Parathyroid adenoma (tissue), 2 donors: ENCODE measurements around the gene SLC25A5.
"Not testable (repeated sequence)": the region's sequence is repeated elsewhere in the genome, so short reads cannot be mapped to it uniquely, and the experiment has no call there.

Source experiments
- H2AFZ ChIP-seq: fragments of 300-600 bp; sonication (generic); one replicate; pipeline ENCODE4 v1.7.0; 2017; ENCODE audit warnings: antibody characterized with exemption, mild to moderate bottlenecking
- H3K27ac ChIP-seq: fragments of 300-600 bp; sonication (generic); one replicate; pipeline ENCODE4 v1.7.0; 2017
- H3K27me3 ChIP-seq: fragments of 300-600 bp; sonication (generic); one replicate; pipeline ENCODE4 v1.7.0; 2017; ENCODE audit warnings: low read length; ENCODE audit not compliant: control insufficient read depth, insufficient read depth
- H3K36me3 ChIP-seq: fragments of 300-600 bp; sonication (generic); one replicate; pipeline ENCODE4 v1.7.0; 2017; ENCODE audit warnings: low read length; ENCODE audit not compliant: control insufficient read depth, insufficient read depth
- H3K4me1 ChIP-seq: fragments of 300-600 bp; sonication (generic); one replicate; pipeline ENCODE4 v1.7.0; 2017; ENCODE audit warnings: control low read depth
- H3K4me2 ChIP-seq: fragments of 300-600 bp; sonication (generic); one replicate; pipeline ENCODE4 v1.7.0; 2017; ENCODE audit warnings: low read length
- H3K4me3 ChIP-seq: fragments of 300-600 bp; sonication (generic); one replicate; pipeline ENCODE4 v1.7.0; 2017; ENCODE audit warnings: low read depth, low read length
- H3K79me2 ChIP-seq: fragments of 300-600 bp; sonication (generic); one replicate; pipeline ENCODE4 v1.7.0; 2017; ENCODE audit warnings: control low read depth
- H3K9ac ChIP-seq: fragments of 300-600 bp; sonication (generic); one replicate; pipeline ENCODE4 v1.7.0; 2017; ENCODE audit warnings: mild to moderate bottlenecking
- H3K9me3 ChIP-seq: fragments of 300-600 bp; sonication (generic); one replicate; pipeline ENCODE4 v1.7.0; 2017; ENCODE audit warnings: low read length; ENCODE audit not compliant: control insufficient read depth
- TF ChIP-seq, protein P1 (sequence below): fragments of 300-600 bp; sonication (generic); IDR thresholded peaks from one replicate; pipeline ENCODE4 v1.7.0; 2017; ENCODE audit warnings: antibody characterized with exemption, mild to moderate bottlenecking
- donor health status: primary hyperparathyroidism.

The SLC25A5 gene

DNA sequence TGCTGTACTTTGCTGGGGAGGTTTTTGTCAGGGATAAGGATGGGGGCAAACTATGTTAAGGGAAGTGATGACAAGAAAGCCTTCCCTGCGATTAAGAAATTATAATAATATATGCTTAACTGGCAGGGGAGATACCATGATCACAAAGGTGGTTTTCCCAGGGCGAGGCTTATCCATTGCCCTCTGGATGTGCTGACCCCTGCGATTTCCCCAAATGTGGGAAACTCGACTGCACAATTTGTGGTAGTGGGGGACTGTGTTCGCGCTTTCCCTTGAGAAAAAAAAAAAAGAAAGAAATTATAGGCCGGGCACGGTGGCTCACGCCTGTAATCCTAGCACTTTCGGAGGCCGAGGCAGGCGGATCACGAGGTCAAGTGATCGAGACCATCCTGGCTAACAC lies 44.6 kb upstream of the SLC25A5 start:
- Histone ChIP-seq H3K27me3 (no peaks in the 10 kb centered on the region), H3K4me1 (no peaks in the 10 kb centered on the region), H3K4me3 (no peak overlapping the region), H3K27ac (no peak overlapping the region), H3K36me3 (no peaks in the 10 kb centered on the region), H3K79me2 (no peaks in the 10 kb centered on the region), H3K9me3 (no peaks in the 10 kb centered on the region), H2AFZ (no peak overlapping the region), H3K4me2 (no peak overlapping the region), H3K9ac (no peak overlapping the region)
- TF ChIP-seq, protein P1, sequence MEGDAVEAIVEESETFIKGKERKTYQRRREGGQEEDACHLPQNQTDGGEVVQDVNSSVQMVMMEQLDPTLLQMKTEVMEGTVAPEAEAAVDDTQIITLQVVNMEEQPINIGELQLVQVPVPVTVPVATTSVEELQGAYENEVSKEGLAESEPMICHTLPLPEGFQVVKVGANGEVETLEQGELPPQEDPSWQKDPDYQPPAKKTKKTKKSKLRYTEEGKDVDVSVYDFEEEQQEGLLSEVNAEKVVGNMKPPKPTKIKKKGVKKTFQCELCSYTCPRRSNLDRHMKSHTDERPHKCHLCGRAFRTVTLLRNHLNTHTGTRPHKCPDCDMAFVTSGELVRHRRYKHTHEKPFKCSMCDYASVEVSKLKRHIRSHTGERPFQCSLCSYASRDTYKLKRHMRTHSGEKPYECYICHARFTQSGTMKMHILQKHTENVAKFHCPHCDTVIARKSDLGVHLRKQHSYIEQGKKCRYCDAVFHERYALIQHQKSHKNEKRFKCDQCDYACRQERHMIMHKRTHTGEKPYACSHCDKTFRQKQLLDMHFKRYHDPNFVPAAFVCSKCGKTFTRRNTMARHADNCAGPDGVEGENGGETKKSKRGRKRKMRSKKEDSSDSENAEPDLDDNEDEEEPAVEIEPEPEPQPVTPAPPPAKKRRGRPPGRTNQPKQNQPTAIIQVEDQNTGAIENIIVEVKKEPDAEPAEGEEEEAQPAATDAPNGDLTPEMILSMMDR, result no peak

DNA sequence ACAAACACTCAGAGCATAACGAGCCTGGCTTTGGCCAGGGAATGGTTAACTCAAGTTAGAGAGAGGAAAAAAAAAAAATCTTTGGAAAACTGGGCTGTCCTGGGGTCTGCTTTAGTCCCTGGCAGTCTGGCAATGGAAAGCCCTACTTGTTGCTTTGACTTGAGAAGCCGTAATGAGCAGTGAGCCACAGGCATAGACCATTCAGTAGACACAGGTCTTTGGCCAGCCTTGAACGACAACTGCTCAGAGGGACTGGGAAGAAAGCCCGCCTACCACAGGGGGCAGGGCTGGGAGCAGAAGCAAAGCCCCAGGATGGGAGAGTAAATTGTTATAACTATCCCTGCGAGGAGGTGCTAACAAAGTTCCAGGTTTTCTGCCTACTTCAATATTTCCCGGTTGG lies 43.2 kb upstream of the SLC25A5 start:
- Histone ChIP-seq H3K27me3 (no peaks in the 10 kb centered on the region), H2AFZ (no peak overlapping the region), H3K4me2 (no peak overlapping the region), H3K9ac (no peak overlapping the region), H3K79me2 (no peaks in the 10 kb centered on the region), H3K4me1 (no peaks in the 10 kb centered on the region), H3K36me3 (no peaks in the 10 kb centered on the region), H3K27ac (no peak overlapping the region), H3K9me3 (no peaks in the 10 kb centered on the region), H3K4me3 (no peak overlapping the region)
- TF ChIP-seq, protein P1, result no peak

DNA sequence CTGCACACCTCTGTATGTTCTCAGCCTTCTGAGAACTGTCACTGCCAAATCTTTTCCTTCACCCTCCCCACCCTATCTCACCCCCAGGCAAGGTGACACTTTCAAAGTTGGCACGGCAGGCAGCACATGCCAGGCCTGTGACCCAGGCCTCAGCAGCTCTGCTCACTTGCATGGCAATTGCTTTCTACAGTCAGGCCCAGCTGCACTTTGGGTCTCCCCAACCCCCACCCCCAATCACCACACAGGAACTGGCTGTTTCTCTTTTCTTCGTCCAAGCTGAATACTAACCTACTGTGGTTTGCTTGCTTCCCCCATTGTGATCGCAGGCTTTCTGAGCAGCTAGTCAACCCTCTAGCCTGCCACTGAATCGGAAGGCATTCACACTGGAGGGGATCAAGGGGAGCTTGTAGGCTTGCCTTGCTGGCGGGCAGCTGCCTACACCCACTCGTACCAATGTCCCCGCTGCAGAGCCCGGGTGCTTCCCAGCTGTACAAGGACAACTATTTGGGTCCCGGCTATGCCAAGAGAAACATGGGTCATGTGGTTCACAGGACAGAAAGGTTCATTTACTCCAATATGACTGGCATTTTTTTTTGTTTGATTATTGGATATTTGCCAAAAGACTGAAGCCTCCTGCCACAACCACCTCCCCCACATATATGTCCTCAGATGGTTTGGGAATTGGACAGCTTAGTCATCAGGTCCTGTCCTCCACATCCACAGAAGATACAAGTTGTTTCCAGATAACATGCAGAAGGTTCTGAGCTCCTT lies 41.0 kb upstream of the SLC25A5 start:
- Histone ChIP-seq H2AFZ (no peak overlapping the region), H3K9ac (no peak overlapping the region), H3K27me3 (no peaks in the 10 kb centered on the region), H3K4me3 (no peak overlapping the region), H3K4me1 (no peaks in the 10 kb centered on the region), H3K79me2 (no peaks in the 10 kb centered on the region), H3K27ac (no peak overlapping the region), H3K4me2 (no peak overlapping the region), H3K36me3 (no peaks in the 10 kb centered on the region), H3K9me3 (no peaks in the 10 kb centered on the region)
- TF ChIP-seq, protein P1, result no peak

DNA sequence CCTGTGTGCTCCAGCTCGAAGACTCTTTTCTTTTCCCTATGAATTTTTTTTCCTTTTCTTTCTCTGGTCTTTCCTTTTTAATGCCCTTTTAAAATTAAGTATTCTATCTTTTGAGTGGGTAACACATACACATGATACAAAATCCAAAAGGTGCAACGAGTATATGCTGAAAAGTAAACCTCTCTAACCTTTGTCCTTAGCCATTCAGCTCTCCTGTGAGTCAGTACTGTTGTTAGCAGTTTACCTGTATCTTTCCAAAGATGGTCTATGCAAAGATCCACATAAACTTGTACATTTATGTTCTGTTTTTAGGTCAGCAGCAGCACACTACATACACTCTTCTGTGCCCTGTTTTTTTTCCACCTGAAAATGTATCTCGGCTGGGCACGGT lies 40.5 kb upstream of the SLC25A5 start:
- H3K4me1 ChIP-seq, result no peaks in the 10 kb centered on the region
- TF ChIP-seq, protein P1, result no peak
- H3K4me2 ChIP-seq, result no peak overlapping the region
- no peaks in the 10 kb centered on the region for H3K9me3 ChIP-seq
- H3K27me3 ChIP-seq, result no peaks in the 10 kb centered on the region
- no peak overlapping the region for H2AFZ ChIP-seq
- no peak overlapping the region for H3K4me3 ChIP-seq
- H3K27ac ChIP-seq, result no peak overlapping the region
- no peaks in the 10 kb centered on the region for H3K79me2 ChIP-seq
- H3K9ac ChIP-seq, result no peak overlapping the region
- no peaks in the 10 kb centered on the region for H3K36me3 ChIP-seq

DNA sequence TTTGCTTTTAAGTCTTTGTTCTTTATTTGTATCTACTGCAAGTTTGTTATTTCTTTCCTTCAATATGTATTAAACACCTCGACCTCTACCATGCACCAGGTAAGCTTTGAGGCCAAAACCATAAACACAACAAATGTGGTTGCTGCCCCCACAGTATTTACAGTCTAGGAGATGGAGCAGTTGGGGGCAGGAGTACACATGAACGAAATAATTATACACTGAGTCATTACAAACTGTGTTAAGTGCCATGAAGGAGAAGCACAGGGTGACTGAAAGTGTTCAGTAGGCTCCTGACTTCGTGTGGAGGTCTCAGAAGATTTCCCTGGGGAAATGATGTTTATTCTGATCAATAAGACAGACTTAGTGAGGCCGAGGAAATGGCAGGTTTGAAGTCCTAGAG lies 38.8 kb upstream of the SLC25A5 start:
- Histone ChIP-seq H3K27me3 (no peaks in the 10 kb centered on the region), H3K36me3 (no peaks in the 10 kb centered on the region), H2AFZ (no peak overlapping the region), H3K4me1 (no peaks in the 10 kb centered on the region), H3K79me2 (no peaks in the 10 kb centered on the region), H3K4me2 (no peak overlapping the region), H3K9me3 (no peaks in the 10 kb centered on the region), H3K4me3 (no peak overlapping the region), H3K9ac (no peak overlapping the region), H3K27ac (no peak overlapping the region)
- TF ChIP-seq, protein P1, result no peak

DNA sequence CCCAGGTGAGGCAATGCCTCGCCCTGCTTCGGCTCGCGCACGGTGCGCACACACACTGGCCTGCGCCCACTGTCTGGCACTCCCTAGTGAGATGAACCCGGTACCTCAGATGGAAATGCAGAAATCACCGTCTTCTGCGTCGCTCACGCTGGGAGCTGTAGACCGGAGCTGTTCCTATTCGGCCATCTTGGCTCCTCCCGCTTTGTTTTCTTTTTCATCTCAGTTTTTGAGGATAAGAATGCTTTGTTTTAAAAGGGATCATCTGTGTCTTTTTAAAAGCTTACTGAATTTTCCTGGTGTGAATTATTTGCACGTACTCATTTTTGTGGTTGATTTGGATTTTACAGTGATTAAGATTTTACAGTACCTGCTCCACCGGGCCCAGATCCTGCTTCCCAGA lies 26.9 kb upstream of the SLC25A5 start:
- H3K4me1 ChIP-seq, H2AFZ ChIP-seq, H3K4me3 ChIP-seq, H3K9me3 ChIP-seq, H3K27ac ChIP-seq, H3K79me2 ChIP-seq, H3K4me2 ChIP-seq, H3K36me3 ChIP-seq, H3K27me3 ChIP-seq, H3K9ac ChIP-seq: not testable (repeated sequence)
